HG02759 (cell line): Measurements from ENCODE around the gene DPP4.
A peak's percentile ranks its signal among the peaks of the same experiment; 100 is the strongest.

ENCODE experiments used
- ATAC-seq: cut with Tn5 transposase; IDR thresholded peaks from one replicate; pipeline ENCODE4 v1.9.1; 2021; ENCODE audit warnings: mild to moderate bottlenecking, moderate library complexity; ENCODE audit not compliant: unreplicated experiment

The DPP4 gene

DNA sequence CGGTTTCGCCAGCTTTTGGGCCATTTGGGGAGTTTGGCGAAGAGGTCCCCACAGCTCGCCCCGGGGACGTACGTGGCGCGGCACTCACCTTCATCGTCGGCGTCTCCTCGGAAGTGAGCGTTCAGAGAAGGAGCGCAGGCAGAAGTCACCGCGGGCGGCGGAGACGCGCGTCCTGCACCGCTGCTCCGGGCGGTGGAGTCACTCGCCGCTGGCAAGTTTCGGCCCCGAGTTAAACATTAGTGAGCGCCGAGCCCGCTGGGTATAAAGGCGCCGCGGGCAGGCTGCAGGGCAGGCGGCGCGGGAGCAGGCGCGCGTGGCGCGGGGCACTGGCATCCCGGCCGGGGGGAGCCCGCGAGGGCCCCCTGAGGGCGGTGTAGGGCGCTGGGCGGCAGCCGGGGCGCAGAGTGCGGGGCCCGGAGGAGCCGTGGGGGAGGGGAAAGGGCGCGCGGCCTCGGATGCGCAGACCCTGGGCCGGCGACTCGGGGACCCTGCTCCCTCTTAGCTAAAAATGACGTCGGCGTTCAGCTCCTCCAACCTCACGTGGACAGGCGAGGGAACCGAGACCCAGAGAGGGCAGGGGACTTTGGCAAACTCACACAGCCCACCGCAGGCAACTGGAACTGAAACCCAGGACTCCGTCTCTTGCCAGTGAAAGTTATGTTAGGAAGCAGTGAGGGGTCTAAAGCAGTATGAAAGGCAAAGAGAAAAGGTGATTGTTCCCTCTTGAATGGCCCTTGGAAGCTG, at the start of gene DPP4:
Gene DPP4 (minus strand): TSS at position 328 of the 744 bp plus-strand sequence. CDS start 234 bp downstream, at position 94.
- ATAC-seq, result peak; percentile 92

DNA sequence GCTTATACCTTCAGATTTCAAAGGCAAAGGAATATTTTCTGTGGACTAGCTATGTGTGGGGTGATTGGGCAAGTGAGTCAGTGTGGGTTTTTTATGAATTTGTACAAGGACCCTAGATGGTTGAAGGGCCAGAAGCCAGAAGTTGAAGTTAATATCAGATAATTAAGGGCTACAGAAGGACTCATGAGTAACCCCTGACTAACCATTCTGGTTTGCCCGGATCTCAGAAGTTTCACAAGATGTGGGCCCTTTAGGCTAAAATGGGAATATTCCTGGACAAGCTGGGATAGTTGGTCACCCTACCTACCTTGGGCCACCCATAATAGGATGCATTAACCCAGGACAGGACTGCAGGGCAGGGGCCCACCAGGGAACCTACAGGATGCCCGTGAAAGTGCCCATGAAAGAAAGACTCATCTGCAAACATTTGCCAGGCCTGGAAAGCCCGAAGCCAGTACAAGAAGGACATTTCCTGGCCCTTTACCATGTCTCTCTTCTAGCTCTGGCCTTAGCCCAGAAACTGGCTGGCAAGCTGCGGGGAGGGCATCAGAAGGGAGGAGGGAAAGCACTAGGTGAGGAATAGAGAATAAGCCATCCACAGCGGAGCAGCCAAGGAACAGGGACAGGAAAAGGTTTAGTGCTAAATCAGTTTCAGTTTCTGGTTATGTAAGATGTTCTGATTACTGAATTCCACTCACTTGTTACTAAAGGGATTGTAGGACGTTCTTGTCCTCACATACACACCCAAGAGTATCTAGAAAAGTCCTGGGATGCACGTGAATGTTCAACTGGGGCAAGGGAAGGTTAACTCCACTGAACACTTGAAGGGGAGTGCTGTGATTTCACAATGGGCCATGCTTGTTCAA, 44.4 kb upstream of the DPP4 start:
- ATAC-seq, result no peak

DNA sequence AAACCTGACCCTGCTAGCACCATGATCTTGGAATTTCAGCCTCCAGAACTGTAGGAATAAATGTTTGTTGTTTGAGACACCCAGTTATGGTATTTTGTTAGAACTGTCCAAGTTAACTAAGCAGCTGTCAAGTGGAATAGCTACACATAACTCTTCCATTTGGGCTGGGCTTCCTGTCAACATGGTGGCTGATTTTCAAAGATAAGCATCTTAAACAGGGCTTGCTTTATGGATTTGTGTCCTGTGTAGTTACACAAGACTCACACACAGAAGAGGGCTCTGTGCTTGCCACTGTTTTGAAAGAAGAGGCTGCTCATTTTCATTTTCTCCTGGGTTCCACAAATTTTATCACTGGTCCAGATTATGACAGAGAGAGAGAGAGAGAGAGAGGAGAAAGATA, 42.3 kb upstream of the DPP4 start:
- ATAC-seq, result no peak

DNA sequence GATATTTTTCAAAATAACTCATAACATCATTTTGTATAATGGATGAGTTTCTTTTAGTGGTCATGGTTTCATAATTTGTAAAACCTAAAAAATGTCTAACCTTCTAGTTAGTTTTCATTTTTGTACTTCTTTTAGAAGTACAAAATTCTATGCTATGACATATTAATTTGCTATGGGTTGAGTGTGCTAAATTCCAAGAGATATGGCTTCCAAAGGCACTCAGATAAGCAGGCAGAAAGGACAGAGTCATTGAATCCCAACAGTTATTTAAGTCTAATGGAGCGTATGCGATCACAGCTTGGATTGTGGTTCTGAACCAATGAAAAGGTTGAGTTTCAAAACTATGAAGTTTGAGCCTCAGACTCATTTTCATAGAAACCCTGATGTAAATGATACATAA, 41.1 kb upstream of the DPP4 start:
- no peak for ATAC-seq

DNA sequence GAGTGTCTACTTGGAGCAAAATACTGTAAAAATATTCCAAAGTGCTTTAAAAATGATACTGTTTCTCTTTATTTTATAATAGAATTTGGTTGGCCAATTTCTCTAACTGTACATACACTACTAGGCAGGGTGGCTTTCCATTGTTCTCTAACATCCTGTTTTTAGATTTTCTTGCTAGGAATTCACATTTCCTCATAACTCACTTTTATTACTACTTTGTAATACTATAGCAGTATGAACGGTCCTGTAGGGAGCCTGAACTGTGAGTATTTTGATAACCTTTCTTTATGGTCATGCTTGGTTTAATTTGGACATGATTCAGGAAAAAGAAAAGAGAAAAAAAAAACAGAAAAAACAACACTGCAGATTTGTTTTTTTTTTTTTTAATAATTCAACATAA, 40.3 kb upstream of the DPP4 start:
- ATAC-seq, result no peak

DNA sequence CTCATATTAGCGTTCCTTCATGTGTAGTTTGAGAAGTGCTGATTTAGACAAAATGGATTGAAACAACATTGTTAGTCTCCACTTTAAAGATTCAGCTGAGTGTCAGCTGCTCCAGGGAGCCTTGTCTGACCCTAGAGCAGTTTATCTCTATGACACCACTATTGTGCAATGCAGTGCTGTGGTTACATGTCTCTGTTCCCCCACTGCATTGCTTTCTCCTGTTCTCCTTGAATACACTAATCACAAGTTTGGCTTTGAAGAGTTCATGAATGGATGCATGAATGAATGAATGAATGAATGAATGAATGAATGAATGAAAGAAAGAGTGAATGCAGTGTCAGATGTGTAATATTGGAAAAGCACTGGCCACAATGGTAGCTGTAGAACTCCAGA, 39.8 kb upstream of the DPP4 start:
- ATAC-seq, result no peak

DNA sequence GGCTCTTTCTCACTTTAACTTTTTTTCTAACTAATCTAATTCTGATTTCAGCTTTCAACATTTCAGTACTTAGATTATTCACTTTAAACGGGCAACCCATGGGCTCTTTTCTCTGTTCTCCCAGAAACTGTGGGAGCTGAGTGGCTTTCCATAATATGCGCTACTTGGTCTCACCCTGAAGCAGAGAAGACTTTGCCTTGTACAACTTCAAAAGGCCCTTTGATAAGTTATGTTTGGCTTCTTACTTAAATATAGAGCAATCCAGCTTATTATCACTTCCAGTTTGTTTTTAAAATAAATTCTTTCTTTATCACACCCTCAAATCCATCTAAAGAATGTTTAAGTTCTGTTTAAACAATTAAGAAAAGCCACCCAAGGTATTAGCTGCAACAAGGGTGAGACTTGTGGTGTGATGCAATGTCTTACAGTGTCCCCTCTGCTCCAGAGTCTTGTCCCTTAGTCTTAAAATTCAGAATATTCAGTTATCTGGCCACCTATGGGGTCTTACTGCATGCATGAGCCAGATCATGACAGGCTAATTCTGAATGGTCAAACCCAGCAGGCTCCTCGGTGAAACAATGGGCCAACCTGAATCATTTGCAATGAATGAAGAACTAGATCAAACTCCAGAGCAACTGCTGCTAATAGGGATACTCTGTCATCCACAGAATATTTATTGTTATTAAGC, 39.2 kb upstream of the DPP4 start:
- no peak for ATAC-seq

DNA sequence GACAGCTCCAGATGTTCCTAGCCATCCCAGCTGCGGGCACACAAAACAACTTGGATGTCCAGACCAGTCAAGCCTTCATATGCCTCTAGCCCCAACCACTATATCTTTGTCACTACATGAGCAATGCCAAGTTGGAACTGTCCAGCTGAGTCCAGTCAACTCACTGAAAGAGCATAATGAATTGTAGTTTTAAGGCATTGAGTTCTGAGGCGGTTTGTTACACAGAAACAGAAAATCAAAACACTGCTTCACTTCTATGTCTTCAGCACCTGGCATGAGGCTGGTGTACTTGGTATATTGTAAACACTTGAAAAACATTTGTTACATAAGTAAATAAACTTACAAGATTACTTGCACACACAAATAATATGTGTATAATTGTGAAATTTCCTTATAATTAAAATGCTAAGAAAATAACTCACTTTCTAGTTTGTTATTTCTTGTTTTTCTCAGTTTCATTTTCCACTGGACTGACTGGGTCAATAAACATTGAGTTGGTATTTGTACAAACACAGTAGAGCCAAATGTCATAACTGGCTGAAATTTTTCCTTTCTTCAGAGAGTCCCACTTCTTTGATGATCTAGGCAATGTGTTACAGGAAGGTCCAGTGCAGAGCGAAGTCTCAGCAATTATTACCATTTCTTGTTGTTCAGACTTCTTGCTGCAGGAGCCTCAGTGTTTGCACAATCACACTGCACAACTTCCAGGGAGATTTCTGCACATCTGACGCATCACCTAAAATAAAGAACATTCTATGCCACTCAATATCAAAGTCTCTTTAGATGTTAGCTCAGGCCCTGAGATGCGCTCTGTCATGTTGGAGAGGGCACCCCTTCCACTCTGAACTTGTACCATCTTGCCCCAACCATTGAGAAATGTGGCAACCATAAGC, 38.2 kb upstream of the DPP4 start:
- ATAC-seq, result no peak

DNA sequence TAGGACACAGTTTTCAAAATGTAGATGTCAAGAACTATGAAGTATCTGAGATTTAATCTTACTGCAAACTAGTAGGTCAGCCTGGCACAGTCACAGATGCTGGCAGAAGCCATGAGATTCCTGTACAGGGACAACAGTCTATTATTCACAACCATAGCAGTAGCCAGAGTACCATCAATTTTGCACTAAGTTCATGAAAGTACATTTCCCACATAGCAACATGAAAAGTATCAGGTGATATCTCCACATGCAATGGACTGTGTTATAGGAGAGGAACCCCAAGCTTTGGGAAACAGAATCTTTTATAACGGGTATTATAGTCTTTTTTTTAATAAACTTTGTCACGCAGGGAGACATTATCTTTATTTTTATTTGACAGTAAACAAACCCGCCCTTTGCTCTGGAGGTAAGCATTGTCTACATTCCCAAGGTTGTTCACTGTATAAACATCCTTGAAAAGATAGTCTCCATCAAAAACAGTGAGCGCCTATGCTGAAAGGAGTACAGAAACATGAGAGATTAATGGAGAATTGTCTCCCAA, 33.4 kb upstream of the DPP4 start:
- ATAC-seq, result no peak

DNA sequence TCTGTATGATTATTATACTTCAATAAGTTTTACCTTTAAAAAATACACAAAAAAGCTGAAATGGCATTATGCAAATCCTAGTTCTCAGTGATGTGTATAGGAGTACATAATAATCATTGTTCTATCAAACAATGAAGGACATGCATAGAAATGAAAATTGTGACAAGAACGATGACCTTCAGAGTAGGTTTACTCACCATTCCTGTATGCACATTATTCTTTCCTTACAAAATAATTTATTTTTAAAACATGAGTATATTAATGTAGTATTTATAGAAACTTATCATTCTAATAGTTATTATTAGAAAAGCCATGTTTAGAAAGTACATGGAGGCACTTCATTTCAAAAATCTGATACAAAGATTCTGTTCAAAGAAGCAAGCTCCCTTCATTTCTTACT, 32.7 kb upstream of the DPP4 start:
- ATAC-seq, result no peak

DNA sequence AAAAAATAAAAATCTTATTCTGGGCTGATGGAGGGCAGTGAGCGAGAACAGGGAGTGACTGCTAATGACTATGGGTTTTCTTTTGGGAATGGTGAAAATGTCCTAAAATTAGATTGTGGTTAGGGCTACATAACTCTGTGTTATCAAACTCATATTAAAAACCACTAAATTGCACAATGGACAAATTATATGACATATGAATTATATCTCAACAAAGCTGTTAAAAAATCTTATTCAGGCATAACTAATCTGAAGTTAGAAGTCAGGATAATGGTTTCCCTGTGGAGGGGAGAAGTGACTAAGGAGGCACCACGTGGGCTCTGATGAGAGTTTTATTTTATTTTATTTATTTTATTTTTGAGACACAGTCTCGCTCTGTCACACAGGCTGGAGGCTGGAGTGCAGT, 32.1 kb upstream of the DPP4 start:
- no peak for ATAC-seq

DNA sequence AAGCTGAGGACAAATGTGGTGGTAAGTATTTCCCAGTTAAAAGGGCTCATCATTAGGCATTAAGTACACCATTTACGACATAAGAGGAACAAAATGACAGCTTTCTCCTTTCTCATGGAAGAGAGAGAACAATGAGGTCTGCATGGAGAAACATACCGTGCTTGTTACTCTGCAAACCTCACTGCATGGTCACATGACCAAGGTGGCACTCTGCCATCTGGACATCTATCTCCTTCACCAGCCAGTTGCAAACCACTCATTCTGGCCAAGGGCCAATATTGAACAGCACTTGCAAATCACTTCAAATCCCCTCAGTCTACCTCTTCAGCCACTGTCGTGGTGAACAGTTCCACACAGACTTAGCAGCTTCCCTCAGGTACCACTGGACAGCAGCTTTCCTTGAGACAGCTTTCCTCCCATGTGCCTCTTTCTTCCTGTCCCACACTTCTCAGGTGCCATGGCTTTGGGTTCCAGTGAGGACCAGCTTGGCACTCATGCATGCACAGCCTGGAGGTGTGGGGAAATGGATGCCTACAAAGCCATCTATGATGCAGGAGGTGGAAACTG, 29.5 kb upstream of the DPP4 start:
- no peak for ATAC-seq

DNA sequence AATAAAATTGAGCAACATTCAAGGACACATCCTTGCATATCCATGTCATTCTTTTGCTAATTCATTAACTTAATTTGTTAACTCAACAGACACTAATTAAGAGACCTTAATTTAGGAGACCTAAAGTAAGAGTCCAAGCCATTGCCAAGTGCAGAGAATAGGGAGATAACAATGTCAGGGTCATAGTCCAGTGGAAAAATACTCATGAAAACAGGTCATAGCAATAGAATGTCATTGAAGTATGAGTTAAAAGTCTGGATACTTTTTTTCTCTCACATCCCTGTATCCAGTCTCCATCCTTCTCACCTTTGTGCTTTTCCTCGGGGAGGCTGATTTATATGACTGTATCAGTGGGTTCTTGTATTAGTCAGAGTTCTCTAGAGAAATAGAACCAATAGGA, 26.6 kb upstream of the DPP4 start:
- no peak for ATAC-seq

DNA sequence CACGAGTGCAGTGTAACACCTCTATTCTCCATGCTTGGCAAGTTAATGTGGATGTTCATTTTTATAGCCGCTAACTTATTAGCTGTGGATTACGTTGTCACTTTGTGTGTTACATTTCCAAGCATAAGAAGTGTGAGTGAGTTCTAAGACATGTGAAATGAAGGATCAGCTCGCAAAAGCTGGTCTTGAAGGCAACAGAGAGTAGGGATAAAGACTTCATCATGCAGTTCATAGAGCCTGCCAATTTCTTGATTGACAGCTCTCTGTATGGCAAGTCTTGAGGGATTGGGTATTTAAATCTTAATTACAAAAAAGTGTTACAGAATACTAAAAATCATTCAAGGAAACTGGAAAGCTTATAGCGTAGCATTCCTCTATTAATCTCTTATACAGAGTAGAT, 25.8 kb upstream of the DPP4 start:
- no peak for ATAC-seq

DNA sequence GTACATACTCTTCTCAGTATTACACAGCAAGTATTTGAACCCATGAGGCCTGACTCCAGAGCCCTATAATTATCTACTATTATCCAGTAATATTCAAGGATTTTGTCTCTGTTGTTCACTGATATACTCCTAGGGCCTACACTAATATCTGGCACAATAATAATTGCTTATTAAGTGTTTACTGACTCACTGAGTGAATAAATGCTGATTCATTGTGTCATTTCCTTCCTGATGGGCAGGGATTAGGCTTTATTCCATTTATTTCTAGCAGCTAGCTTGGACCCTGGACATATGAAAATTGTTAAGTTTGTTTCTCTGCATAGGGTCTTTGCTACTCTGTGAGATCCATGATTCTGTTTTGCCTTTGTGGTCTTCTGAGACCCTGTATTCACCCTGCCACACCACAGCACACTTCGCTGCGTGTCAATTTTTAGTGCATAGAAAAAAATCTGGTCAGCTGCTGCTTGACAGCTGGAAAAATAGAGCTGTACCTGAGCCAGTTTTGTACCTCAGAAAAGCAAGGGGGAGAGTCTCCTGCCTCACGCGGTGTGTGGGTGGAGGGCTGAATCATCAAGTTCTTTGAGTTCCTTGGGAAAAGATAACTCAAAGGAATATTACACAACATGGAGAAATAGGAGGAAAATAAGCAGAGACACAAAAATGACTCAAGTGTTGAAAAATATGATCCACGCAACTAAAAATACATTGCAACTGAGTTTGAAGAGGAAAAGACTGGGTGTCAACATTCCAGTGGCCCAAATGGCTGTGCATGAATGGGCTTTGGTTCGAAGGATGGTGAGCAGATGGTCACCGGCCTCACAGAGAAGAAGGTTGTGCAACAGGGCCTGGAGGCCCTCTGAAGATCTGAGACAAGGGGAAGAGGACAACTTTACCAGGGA, 18.9 kb upstream of the DPP4 start:
- ATAC-seq, result no peak

DNA sequence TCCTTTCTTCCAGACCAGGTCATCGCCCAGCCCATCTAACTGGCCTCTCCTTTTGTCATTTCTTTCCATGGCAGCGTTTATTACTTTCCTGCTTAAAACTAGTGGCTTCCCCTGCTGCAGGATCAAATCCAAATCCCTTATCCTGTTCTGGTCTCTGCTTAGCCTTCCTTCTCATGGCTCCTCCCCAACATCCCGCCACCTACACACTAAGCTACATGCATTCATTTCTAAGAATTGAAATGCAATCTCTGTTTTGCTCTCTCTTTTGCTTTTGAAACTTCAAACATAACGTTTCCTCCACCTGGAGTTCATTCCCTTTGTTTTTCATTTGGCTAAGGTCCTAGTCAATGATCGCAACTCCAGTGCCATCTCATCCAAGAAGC, 18.0 kb upstream of the DPP4 start:
- no peak for ATAC-seq

DNA sequence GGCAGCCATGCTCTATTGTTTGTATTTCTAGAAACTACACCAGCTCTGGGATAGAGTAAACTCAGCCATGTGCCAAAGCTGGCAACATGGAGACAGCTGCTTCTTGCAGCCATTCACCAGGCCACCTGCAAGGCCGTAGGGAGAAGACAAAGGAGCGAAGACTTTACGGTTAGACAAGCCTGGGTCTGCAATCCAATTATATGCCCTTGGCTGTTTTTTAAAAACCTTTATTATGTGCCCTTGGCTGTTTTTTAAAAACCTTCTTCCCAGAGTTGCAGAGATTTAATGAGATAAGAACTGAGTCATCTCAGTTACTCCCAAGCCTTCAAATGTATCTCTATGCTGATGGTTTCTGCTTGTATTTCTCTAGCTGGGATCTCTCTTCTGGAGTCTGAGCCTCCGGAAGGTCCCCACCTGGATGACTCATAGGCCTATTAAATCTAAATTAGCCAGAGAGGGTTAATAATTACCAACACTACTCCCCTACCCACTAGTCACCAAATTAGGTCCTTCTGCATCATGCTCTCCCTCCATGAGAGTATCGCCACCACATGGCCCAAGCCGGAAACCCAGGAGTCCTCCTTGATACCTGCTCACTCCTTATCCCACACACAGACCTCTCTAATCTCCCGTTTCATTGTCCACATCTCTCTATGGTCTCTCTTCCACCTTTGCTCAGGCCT, 17.5 kb upstream of the DPP4 start:
- peak; percentile 79 for ATAC-seq

DNA sequence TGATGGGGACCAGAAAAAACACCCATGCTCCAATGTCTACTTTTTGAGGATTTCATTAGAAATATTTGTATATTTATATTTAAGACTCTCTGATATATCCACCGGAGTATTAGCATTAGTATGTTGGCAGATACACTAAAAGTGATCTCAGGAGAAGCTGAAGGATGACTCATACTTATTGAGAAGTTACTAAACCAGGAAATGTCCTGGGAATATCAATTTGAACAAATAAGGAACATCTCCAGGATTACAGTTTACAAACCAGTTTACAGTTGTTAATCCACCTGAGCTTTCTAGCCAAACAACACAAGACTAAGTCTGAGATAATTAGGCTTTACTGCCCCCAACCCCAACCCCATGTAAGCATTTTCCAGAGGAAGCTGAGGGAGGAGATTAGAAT, 16.1 kb upstream of the DPP4 start:
- ATAC-seq, result no peak

DNA sequence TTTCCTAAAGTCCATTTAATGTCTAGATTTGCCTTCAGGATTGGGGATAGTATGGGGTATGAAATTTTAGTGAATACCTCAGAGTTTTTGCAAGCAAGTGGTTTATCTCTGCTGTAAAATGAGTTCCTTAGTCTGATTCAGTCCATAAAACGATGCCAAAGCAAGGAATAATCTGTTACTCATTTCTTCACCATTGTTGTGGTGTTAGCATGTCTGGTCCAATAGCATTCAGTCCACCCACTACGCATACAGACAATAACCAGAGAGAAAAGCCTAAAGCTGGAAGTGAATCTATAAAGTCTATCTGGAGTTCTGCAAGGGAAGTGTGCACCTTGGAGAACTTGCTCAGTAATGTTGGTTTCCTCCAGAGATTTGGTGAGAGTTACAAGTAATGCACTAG, 12.9 kb upstream of the DPP4 start:
- no peak for ATAC-seq
